ENCODE data around the gene RAD1. TPM values are rescaled to one million over a fixed set of nuclear protein-coding genes. Genes with fewer than 3 reads are reported as not detected.
A peak's percentile ranks its signal among the peaks of the same experiment; 100 is the strongest.

RAD1 gene
- total and polyA plus RNA-seq, 11 donors = 12.8 to 29.6 (median 22.7) TPM

- no peaks in the 10 kb centered on the region for H3K27me3 ChIP-seq
- intact Hi-C loops (cut with DNase I) = loop anchor here in 3 of 10 donors (1.0 to 10.0 kb wide), 4 partner anchors 14 to 1487 kb away; partner anchors contain the start of genes BRIX1 (in 2 of the 3), RAD1 (in 2 of the 3) and TARS1 (in 2 of the 3)
- WGBS, 4 donors = 0 to 1% (median 1%) methylated on average over 38 to 63 of the region's 63 CpGs
- H3K4me3 ChIP-seq = peak within 1 kb of the TSS; percentile 56 to 95 (median 86)
- ATAC-seq = peak; percentile 96 to 99 (median 98)
- H3K36me3 ChIP-seq = peaks cover 0 to 41% (median 30%) of the 10 kb centered on the region in 9 donors
- H3K27ac ChIP-seq = peak within 1 kb of the TSS; percentile 61 to 97 (median 92)
- peaks cover 0 to 26% (median 18%) of the 10 kb centered on the region in 12 donors for H3K4me1 ChIP-seq
- H3K9me3 ChIP-seq = no peaks in the 10 kb centered on the region
- peak; percentile 98 to 99 (median 99) for DNase-seq
- TF ChIP-seq, protein P1, sequence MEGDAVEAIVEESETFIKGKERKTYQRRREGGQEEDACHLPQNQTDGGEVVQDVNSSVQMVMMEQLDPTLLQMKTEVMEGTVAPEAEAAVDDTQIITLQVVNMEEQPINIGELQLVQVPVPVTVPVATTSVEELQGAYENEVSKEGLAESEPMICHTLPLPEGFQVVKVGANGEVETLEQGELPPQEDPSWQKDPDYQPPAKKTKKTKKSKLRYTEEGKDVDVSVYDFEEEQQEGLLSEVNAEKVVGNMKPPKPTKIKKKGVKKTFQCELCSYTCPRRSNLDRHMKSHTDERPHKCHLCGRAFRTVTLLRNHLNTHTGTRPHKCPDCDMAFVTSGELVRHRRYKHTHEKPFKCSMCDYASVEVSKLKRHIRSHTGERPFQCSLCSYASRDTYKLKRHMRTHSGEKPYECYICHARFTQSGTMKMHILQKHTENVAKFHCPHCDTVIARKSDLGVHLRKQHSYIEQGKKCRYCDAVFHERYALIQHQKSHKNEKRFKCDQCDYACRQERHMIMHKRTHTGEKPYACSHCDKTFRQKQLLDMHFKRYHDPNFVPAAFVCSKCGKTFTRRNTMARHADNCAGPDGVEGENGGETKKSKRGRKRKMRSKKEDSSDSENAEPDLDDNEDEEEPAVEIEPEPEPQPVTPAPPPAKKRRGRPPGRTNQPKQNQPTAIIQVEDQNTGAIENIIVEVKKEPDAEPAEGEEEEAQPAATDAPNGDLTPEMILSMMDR (IDR thresholded peaks at IDR 0.05) = no peak
- TF ChIP-seq POLR2A (IDR thresholded peaks at IDR 0.05) = peak in 1 of 2 donors; percentile 45
Measured at GRCh38 chr5:34929134-34929719, 13.9 kb upstream of the RAD1 start, which contains the start of gene DNAJC21. Gene DNAJC21 (plus strand): TSS chr5:34929559. CDS start chr5:34929820, 261 bp downstream.

GRCh38 chr5:34928267-34928666, 13.0 kb upstream of the RAD1 start:
- Histone ChIP-seq H3K9me3 (no peaks in the 10 kb centered on the region), H3K27me3 (no peaks in the 10 kb centered on the region), H3K4me3 (peak overlapping the region in 1 of 12 donors; percentile 85), H3K27ac (peak overlapping the region in 1 of 12 donors; percentile 67), H3K36me3 (peaks cover 0 to 43% (median 39%) of the 10 kb centered on the region in 9 donors), H3K4me1 (peaks cover 0 to 33% (median 18%) of the 10 kb centered on the region in 12 donors)
- ATAC-seq = no peak
- no peak for DNase-seq
- intact Hi-C loops (cut with DNase I) = loop anchor here in 3 of 10 donors (2.0 to 10.0 kb wide), 3 partner anchors 13 to 1486 kb away; partner anchors contain the start of genes TARS1 (in 2 of the 3), BRIX1 (in 1 of the 3) and RAD1 (in 1 of the 3)
- no peak for TF ChIP-seq POLR2A (IDR thresholded peaks at IDR 0.05)
- TF ChIP-seq, protein P1 (IDR thresholded peaks at IDR 0.05) = no peak
- WGBS, 4 donors = 92 to 93% (median 93%) methylated on average over 5 of the region's 5 CpGs

GRCh38 chr5:34927785-34928184, 12.5 kb upstream of the RAD1 start:
- no peak for DNase-seq
- ATAC-seq = no peak
- Histone ChIP-seq H3K27ac (no peak overlapping the region), H3K4me3 (no peak overlapping the region), H3K9me3 (no peaks in the 10 kb centered on the region), H3K36me3 (peaks cover 0 to 48% (median 43%) of the 10 kb centered on the region in 9 donors), H3K4me1 (peaks cover 0 to 33% (median 18%) of the 10 kb centered on the region in 12 donors), H3K27me3 (no peaks in the 10 kb centered on the region)
- whole genome bisulfite sequencing, 4 donors = 81 to 100% (median 94%) methylated on average over 5 of the region's 5 CpGs
- no peak for TF ChIP-seq POLR2A (IDR thresholded peaks at IDR 0.05)
- TF ChIP-seq, protein P1 (IDR thresholded peaks at IDR 0.05) = no peak
- intact Hi-C loops (cut with DNase I) = loop anchor here in 3 of 10 donors (2.0 to 10.0 kb wide), 3 partner anchors 13 to 1485 kb away; partner anchors contain the start of genes TARS1 (in 2 of the 3), BRIX1 (in 1 of the 3) and RAD1 (in 1 of the 3)

DNA sequence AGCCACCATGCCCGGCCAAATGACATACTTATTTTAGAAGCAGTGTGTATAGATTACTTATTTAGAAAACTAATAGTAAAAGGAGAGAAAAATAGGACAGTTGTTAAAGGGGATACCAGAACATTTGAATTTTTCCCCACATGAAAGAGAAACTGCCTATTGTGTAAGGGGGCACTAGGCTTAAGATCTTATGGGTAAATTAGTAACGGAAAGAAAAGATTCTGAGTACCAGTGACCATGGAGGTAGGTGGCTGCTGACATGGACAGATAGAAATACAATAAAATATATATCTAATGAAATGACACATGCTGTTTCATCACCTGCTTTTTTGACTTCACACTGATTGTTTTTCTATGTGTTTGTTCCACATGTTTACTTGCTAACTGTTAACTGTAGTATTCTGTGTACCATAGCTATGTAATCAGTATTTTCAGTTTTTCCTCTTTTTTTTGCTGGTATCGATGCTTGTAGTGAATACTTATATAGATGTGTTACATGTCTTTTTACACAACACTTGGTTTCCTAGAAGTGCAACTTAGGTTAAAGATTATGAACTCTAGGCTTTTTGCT, 11.1 kb upstream of the RAD1 start:
- TF ChIP-seq POLR2A (IDR thresholded peaks at IDR 0.05) = no peak
- TF ChIP-seq, protein P1 (IDR thresholded peaks at IDR 0.05) = no peak
- DNase-seq (no peak), ATAC-seq (no peak)
- H3K36me3 ChIP-seq = peaks cover 0 to 62% (median 57%) of the 10 kb centered on the region in 9 donors
- H3K27me3 ChIP-seq = no peaks in the 10 kb centered on the region
- H3K4me1 ChIP-seq = peaks cover 0 to 26% (median 14%) of the 10 kb centered on the region in 12 donors
- no peaks in the 10 kb centered on the region for H3K9me3 ChIP-seq
- 89 to 94% (median 91%) methylated on average over 3 of the region's 3 CpGs for WGBS, 4 donors
- H3K27ac ChIP-seq = no peak overlapping the region
- H3K4me3 ChIP-seq = no peak overlapping the region
- intact Hi-C loops (cut with DNase I) = loop anchor here in 2 of 10 donors (5.0 to 10.0 kb wide), 2 partner anchors 1482 to 1484 kb away; partner anchors contain the start of gene TARS1 (in 2 of the 2)

Measured in heart left ventricle (tissue), 16 donors.